ENCODE results near the gene NDUFV1.
"Not testable (repeated sequence)": the region's sequence is repeated elsewhere in the genome, so short reads cannot be mapped to it uniquely, and the experiment has no call there.

Gene NDUFV1

DNA sequence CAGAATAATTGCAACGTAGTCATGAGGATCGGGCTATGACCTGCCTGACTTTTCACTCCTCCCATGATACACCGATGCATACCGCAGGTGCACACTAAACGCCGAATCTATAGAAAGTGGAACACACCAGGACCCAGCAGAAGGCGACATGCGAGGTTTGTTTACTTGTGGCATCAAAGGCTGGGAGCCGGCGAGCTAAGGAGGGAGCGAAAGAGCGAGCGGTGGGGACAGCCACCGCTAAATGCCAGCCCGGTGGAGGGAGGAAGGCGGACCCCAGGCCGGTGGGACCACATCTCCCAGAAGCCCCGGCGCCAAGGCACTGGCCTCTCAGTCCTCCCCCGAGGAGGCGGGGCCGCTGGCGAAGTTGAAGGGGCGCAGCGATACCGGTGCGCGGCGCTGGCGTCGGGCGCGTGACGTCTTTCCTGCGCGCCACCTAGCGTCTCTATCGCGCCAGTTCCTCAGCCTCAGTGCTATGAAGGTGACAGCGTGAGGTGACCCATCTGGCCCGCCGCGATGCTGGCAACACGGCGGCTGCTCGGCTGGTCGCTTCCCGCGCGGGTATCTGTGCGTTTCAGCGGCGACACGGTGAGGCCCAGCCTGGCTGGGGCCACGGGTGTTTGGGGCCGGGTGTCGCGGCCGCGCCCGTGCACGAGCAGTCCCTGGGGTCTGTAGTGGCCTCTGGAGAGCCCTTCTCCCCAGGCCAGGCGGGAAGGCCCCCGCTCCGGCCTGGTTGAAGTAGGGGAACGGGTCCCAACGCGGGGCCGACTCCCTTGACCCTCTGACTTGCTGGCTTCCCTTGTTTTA, at the start of gene NDUFV1:
TSS of gene NDUFV1 (plus strand) at position 445 of the 804 bp plus-strand sequence. CDS start at position 514, 69 bp downstream.
- peak; percentile 95 for DNase-seq

- DNase-seq = no peak
These were observed 48.5 kb upstream of the NDUFV1 start for GRCh38 chr11:67558084-67558772.

DNA sequence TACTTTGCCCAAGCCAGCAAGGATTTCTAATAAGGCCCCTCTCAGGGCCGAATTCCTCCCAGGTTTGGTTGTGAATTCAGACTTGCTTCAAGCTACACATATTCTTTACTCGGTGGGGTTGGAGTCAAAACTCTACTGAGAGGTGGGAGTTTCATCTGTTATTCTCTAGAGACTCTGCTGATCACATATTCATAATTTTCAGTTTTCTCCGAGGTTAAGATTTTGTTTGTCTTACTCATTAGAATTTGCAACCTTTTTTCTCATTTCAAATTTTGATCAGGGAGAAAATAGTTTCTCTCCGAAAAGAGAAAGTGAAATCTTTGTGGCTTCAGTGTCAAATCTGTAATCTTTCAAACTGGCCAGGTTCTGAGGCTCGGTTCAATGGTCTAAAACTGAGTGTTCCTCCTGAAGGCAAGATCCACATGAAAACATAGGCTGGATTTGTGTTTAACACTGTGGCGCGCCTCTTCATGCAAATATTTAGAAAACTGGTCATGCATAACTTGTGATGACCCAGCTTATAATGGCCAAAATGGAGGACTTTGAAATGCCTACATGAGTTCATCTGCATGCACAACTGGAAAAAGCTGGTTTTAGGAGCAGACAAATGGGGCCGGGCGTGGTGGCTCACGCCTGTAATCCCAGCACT, 44.6 kb upstream of the NDUFV1 start:
- no peak for DNase-seq

DNA sequence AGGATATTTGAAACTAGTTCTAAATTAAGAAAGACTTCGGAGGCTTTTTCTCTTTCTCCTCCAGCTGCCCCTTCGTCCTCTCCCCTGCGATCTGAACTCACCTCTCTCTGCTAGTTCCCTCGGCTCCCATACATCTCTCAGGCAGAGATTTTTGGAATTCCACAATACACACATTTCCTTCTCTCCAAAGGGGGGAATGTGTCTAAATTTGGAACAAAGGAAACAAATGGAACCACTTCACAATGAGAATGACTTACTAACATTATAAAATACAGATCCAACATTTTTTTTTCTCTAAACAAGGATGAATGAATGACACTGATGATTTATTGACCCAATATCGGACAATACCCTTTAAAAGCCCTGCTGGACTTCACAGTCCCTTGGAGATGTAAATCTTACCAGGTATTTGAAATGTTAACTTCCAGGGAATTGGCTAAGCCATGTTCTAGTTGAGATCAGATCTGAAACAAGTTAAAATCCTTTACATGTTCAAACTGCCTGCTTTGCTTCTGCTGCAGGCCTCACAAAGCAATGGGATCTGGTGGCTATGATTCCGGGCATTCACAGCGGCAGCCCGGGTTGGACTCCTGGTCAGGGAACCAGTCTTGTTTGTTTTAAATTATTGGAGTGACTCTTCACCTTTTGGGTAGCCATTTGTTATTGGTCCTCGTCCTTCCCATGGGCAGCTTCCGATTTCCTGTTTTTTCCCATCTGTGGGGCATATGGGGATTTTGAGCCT, 43.6 kb upstream of the NDUFV1 start:
- no peak for DNase-seq

GRCh38 chr11:67563705-67564114, 43.0 kb upstream of the NDUFV1 start:
- not testable (repeated sequence) for DNase-seq

DNA sequence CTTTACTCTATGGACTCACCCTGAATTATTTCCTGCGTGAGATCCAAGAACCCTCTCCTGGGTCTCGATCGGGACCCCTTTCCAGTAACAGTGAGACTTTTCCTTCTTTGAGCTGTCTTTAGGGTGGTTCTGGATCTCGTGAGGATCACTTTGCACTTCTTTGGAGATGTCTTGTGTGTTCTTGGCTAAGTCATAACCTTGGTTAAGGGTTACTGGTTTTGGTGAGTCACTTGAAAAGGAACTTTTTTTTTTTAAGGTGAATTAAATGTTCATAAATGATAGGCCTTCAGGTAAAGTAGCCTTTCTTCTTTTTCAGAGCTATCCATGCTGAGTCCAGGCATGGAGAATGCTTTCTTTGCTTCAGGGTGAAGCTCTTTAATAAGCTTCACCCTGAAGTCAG, 42.5 kb upstream of the NDUFV1 start:
- no peak for DNase-seq

GRCh38 chr11:67571443-67571842, 35.3 kb upstream of the NDUFV1 start:
- no peak for DNase-seq

DNA sequence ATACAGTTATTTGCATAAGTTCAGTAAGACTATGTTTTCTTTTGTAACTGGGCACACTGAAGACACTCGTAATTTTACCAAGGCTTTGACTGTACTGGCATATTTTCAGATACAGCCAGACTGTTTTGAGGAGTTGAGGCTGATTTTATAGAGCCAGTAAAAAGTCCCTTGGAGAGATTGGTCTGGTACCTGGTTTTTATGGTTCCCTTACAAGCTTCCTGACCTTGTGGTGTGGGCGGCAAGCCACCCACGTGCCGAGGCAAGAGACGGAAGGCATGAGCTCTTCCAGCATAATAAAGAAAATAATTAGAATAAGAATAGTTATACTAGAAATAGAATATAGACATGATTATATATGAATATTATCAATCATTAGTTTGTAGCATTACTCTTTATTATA, 34.4 kb upstream of the NDUFV1 start:
- DNase-seq = no peak

GRCh38 chr11:67572747-67573419, 33.9 kb upstream of the NDUFV1 start:
- no peak for DNase-seq

GRCh38 chr11:67574938-67575337, 31.8 kb upstream of the NDUFV1 start:
- DNase-seq = no peak

- no peak for DNase-seq
These were observed 29.8 kb upstream of the NDUFV1 start for GRCh38 chr11:67576735-67577475.

DNA sequence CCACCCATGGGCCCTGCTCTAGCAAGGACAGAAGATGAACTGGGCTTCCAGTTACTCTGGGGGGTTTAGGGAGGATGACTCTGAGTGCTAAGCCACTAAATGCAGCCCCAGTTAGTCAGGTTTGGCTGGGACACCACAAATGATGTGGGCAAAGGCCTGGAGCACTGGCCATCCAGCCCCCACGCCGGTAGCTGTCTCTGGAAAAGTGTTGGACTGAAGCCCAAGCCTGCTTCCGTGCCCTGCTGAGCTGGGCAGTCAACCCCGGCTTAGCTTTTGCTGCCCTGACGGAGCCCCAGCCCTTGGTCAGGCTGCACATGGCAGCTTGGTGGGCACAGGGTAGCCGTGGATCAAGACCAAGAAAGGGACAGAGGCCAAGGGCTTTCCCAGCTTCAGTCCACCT, 28.8 kb upstream of the NDUFV1 start:
- DNase-seq = no peak

- DNase-seq = no peak
These were observed 25.3 kb upstream of the NDUFV1 start for GRCh38 chr11:67581469-67581868.

- no peak for DNase-seq
These were observed 24.7 kb upstream of the NDUFV1 start for GRCh38 chr11:67582011-67582410.

GRCh38 chr11:67583247-67584204, 23.2 kb upstream of the NDUFV1 start, which contains the start of gene GSTP1:
Gene GSTP1, plus strand, starts transcription at chr11:67583812. Its CDS starts 32 bp downstream, at chr11:67583844.
- DNase-seq = peak; percentile 71 to 72

DNA sequence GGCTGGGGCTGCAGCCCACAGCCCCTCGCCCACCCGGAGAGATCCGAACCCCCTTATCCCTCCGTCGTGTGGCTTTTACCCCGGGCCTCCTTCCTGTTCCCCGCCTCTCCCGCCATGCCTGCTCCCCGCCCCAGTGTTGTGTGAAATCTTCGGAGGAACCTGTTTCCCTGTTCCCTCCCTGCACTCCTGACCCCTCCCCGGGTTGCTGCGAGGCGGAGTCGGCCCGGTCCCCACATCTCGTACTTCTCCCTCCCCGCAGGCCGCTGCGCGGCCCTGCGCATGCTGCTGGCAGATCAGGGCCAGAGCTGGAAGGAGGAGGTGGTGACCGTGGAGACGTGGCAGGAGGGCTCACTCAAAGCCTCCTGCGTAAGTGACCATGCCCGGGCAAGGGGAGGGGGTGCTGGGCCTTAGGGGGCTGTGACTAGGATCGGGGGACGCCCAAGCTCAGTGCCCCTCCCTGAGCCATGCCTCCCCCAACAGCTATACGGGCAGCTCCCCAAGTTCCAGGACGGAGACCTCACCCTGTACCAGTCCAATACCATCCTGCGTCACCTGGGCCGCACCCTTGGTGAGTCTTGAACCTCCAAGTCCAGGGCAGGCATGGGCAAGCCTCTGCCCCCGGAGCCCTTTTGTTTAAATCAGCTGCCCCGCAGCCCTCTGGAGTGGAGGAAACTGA, 22.4 kb upstream of the NDUFV1 start:
- peak in 1 of 2 donors; percentile 26 for DNase-seq

GRCh38 chr11:67584881-67585873, 21.6 kb upstream of the NDUFV1 start:
- no peak for DNase-seq

- DNase-seq = no peak
These were observed 20.8 kb upstream of the NDUFV1 start for GRCh38 chr11:67585911-67586310.

All from stimulated activated CD4-positive, alpha-beta T cell treated with anti-CD3 and anti-CD28 coated beads, Interleukin-2, amount 100 ng/mL, for 48 hours (primary cell).